Stomach (tissue), 9 donors: Measurements from ENCODE around the gene DPAGT1. TPM values are rescaled to one million over a fixed set of nuclear protein-coding genes. Genes with fewer than 3 reads are reported as not detected.

Experiments
- DNase-seq, 2 donors: peaks; one replicate each; pipeline versions ENCODE4 v3.0.0 to v3.0.0-alpha.2; 2013 to 2019
- H3K27ac ChIP-seq, 5 donors: fragments of 200-600 bp in 4 of 5; sonication (generic) in 4 of 5; one replicate each; pipeline ENCODE4 v1.5.1; 2013 to 2019; ENCODE audit warnings: mild to moderate bottlenecking in 1 of 5, moderate library complexity in 1 of 5
- H3K27me3 ChIP-seq, 3 donors: fragments of 200-600 bp; sonication (generic); one replicate each; pipeline ENCODE4 v1.5.1; 2017 to 2019; ENCODE audit warnings: mixed run types in 1 of 3
- H3K36me3 ChIP-seq, 4 donors: fragments of 200-600 bp; sonication (generic); 1 replicate in 3 of 4; 2 replicates in 1 of 4; pipeline ENCODE4 v1.5.1; 2016 to 2019
- H3K4me1 ChIP-seq, 4 donors: fragments of 200-600 bp; sonication (generic); one replicate each; pipeline ENCODE4 v1.5.1; 2016 to 2019
- H3K4me3 ChIP-seq, 4 donors: fragments of 200-600 bp; sonication (generic) in 3 of 4; one replicate each; pipeline ENCODE4 v1.5.1; 2016 to 2019; ENCODE audit warnings: mild to moderate bottlenecking in 1 of 4
- H3K9me3 ChIP-seq, 4 donors: fragments of 200-600 bp; sonication (generic); one replicate each; pipeline ENCODE4 v1.5.1; 2016 to 2019
- EP300 ChIP-seq: sonication (generic); formaldehyde crosslinking; IDR thresholded peaks from one replicate; pipeline ENCODE4 v1.6.1; 2017; ENCODE audit warnings: antibody characterized with exemption
- POLR2A ChIP-seq, 4 donors: fragments of 450-650 bp; IDR thresholded peaks; one replicate each; pipeline ENCODE4 v1.6.1; 2016; ENCODE audit warnings: antibody characterized with exemption in 4 of 4, control low read depth in 2 of 4, mild to moderate bottlenecking in 1 of 4, moderate library complexity in 1 of 4
- POLR2AphosphoS5 ChIP-seq, 3 donors: sonication (generic); formaldehyde crosslinking; IDR thresholded peaks; one replicate each; pipeline ENCODE4 v1.6.1; 2016; ENCODE audit warnings: antibody characterized with exemption in 3 of 3
- WGBS, 5 donors: extraction: QIAGEN DNeasy Blood & Tissue Kit in 3 of 5; methylation state at CpG; one replicate each; pipeline versions ENCODE4 v1.1.5 to v1.1.7; 2013 to 2018; 5-methylcytosine and 5-hydroxymethylcytosine counted together
- intact Hi-C: fragments of 100-400 bp; cut with DNase I; formaldehyde crosslinking; loops from one replicate; pipeline ENCODE4 v1.15.1; 2023; ENCODE audit warnings: low total_unique reads
- polyA plus RNA-seq, 3 donors: library from polyadenylated mRNA; stranded (reverse); fragments of 200-250 nt; gene quantifications; one replicate each; pipeline ENCODE4 v1.2.3, GENCODE V29; 2013
- total RNA-seq, 5 donors: library from RNA; depleted of rRNA; stranded (reverse); fragments of >200 nt; gene quantifications; one replicate each; pipeline versions ENCODE4 v1.1.0 to v1.2.3, GENCODE V29; 2014 to 2016
- TF ChIP-seq, protein P1 (sequence below), 7 experiments: fragments of 450-650 bp in 4 of 7; fragments of 200-600 bp in 3 of 7; sonication (generic) in 3 of 7; IDR thresholded peaks; one replicate each; pipeline ENCODE4 v1.5.1; 2016 to 2019; ENCODE audit warnings: antibody characterized with exemption in 7 of 7, control low read depth in 2 of 7, mild to moderate bottlenecking in 1 of 7
- donor health status: healthy with polysubstance abuse.
- donor health status: Bipolar disorder and iron deficiency.
- donor health status: healthy.

The DPAGT1 gene
- total and polyA plus RNA-seq, 8 donors, result 2.3 to 28.5 (median 14.5) TPM

DNA sequence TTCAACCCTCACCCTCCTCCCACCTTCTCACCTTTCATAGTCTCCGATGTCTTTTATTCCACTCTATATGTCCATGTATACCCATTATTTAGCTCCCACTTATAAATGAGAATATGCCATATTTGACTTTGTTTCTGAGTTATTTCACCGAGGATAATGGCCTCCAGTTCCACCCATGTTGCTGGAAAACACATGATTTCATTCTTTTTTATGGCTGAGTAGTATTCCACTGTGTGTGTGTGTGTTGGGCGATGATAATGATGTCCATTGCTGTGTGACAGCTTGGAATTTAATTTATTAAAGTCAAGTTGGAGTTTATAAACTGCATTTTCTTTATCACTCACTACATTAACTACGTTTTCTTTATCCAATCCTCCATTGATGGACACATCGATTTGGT lies 16.6 kb upstream of the DPAGT1 start:
- intact Hi-C loops, result no loop called here
- no peak for DNase-seq
- H3K4me1 ChIP-seq, result peaks cover 16 to 34% (median 22%) of the 10 kb centered on the region in 4 donors
- no peak overlapping the region for H3K4me3 ChIP-seq
- WGBS, 5 donors, result 94 to 97% (median 96%) methylated on average over 5 of the region's 5 CpGs
- H3K9me3 ChIP-seq, result no peaks in the 10 kb centered on the region
- TF ChIP-seq, protein P1, sequence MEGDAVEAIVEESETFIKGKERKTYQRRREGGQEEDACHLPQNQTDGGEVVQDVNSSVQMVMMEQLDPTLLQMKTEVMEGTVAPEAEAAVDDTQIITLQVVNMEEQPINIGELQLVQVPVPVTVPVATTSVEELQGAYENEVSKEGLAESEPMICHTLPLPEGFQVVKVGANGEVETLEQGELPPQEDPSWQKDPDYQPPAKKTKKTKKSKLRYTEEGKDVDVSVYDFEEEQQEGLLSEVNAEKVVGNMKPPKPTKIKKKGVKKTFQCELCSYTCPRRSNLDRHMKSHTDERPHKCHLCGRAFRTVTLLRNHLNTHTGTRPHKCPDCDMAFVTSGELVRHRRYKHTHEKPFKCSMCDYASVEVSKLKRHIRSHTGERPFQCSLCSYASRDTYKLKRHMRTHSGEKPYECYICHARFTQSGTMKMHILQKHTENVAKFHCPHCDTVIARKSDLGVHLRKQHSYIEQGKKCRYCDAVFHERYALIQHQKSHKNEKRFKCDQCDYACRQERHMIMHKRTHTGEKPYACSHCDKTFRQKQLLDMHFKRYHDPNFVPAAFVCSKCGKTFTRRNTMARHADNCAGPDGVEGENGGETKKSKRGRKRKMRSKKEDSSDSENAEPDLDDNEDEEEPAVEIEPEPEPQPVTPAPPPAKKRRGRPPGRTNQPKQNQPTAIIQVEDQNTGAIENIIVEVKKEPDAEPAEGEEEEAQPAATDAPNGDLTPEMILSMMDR (IDR thresholded peaks at IDR 0.05), result no peak
- TF ChIP-seq POLR2A (IDR thresholded peaks at IDR 0.05) (no peak), EP300 (no peak), POLR2AphosphoS5 (IDR thresholded peaks at IDR 0.05) (no peak)
- no peak overlapping the region for H3K27ac ChIP-seq
- H3K27me3 ChIP-seq, result no peaks in the 10 kb centered on the region
- peaks cover 21 to 47% (median 43%) of the 10 kb centered on the region in 4 donors for H3K36me3 ChIP-seq

DNA sequence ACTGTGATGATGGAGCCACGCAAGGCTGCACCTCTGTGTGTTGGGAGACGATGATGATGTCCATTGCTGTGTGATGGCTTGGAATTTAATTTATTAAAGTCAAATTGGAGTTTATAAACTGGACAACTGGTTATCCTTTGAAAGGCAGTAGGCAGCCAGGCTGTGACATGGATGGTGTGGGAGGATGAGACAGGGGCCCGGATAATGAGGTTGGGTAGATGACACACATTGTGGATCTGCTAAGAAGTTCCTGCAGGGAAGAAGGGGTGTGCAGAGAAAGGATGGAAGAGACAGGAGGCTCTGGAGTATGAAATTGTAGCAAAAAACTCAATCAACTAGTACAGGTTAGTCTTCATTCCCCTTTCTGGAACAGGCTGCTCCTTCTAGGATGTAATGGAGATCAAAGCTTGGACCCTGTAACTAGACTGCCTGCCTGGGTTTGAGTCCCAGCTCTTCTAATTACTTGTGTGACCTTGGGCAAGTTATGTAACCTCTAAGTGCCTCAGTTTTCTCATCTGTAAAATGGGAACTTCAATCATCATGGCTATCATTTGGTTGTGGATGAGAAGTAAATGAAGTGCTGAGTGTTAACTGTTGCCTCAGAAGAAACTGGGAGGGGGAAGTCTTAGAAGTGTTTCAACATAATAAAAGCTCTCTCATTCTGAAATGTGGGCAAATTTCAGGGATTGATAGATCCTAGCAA lies 15.5 kb upstream of the DPAGT1 start:
- no peak for DNase-seq
- TF ChIP-seq EP300, result no peak
- TF ChIP-seq POLR2AphosphoS5 (IDR thresholded peaks at IDR 0.05), result no peak
- TF ChIP-seq, protein P1 (IDR thresholded peaks at IDR 0.05), result no peak
- TF ChIP-seq POLR2A (IDR thresholded peaks at IDR 0.05), result no peak
- Histone ChIP-seq H3K4me3 (no peak overlapping the region), H3K36me3 (peaks cover 30 to 56% (median 54%) of the 10 kb centered on the region in 4 donors), H3K4me1 (peaks cover 9 to 23% (median 12%) of the 10 kb centered on the region in 4 donors), H3K27me3 (no peaks in the 10 kb centered on the region), H3K27ac (no peak overlapping the region), H3K9me3 (no peaks in the 10 kb centered on the region)
- intact Hi-C loops, result no loop called here
- WGBS, 5 donors, result 86 to 96% (median 94%) methylated on average over 3 of the region's 3 CpGs

DNA sequence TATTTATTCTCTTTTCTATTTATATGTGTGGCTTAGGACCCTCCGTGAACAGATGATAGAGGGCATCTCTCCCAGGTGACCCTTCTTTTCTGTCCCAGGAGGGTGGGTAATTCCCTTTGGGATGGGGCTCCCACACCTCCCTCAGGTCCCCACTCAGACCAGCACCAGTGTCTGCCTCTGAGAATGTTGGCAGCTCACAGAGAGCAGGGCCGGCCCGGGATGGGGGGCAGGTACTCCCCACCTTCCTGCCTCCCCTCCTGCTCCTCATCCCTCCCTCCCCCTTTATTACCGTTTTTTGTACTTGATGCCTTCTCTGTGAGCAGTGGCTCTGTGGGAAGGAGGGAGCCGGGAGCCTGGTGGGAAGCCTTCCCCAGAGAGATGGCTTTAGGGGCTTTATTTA lies 14.9 kb upstream of the DPAGT1 start:
- H3K36me3 ChIP-seq, result peaks cover 35 to 62% (median 59%) of the 10 kb centered on the region in 4 donors
- peaks cover 7 to 21% (median 8%) of the 10 kb centered on the region in 4 donors for H3K4me1 ChIP-seq
- DNase-seq, result no peak
- intact Hi-C loops, result no loop called here
- H3K27ac ChIP-seq, result peak overlapping the region in 3 of 5 donors; percentile 41 to 66 (median 66)
- no peak for TF ChIP-seq EP300
- TF ChIP-seq POLR2AphosphoS5 (IDR thresholded peaks at IDR 0.05), result no peak
- no peak for TF ChIP-seq POLR2A (IDR thresholded peaks at IDR 0.05)
- TF ChIP-seq, protein P1 (IDR thresholded peaks at IDR 0.05), result no peak
- H3K27me3 ChIP-seq, result no peaks in the 10 kb centered on the region
- H3K4me3 ChIP-seq, result no peak overlapping the region
- H3K9me3 ChIP-seq, result no peaks in the 10 kb centered on the region
- WGBS, 5 donors, result 71 to 83% (median 79%) methylated on average over 5 of the region's 5 CpGs

DNA sequence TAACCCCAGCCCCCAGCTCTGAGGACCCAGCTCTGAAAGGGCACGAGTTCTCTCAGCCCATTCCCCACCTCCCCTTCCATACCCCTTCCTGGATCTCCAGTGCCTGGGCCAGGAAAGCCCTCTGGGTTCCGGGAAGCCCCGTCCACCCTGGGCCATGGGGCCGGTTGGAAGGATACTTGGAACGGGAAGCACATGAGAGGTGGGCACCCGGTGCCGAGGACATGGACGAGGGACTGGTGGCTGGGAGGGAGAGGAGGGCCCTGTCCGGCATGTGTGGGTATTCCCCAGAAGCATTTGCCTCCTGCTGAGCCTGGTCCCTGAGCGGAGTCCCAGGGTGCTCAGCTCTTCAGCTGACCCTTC lies 14.6 kb upstream of the DPAGT1 start:
- DNase-seq, result no peak
- 82 to 89% (median 85%) methylated on average over 10 of the region's 10 CpGs for WGBS, 5 donors
- intact Hi-C loops, result no loop called here
- H3K27ac ChIP-seq, result peak overlapping the region in 4 of 5 donors; percentile 2 to 66 (median 54)
- H3K4me1 ChIP-seq, result peaks cover 7 to 21% (median 8%) of the 10 kb centered on the region in 4 donors
- TF ChIP-seq EP300 (no peak), POLR2AphosphoS5 (IDR thresholded peaks at IDR 0.05) (no peak), POLR2A (IDR thresholded peaks at IDR 0.05) (no peak)
- TF ChIP-seq, protein P1 (IDR thresholded peaks at IDR 0.05), result no peak
- no peaks in the 10 kb centered on the region for H3K9me3 ChIP-seq
- H3K27me3 ChIP-seq, result no peaks in the 10 kb centered on the region
- H3K4me3 ChIP-seq, result peak overlapping the region in 1 of 4 donors; percentile 10
- peaks cover 39 to 66% (median 63%) of the 10 kb centered on the region in 4 donors for H3K36me3 ChIP-seq
